Gastroesophageal sphincter (tissue), 4 donors: Measurements from ENCODE around the gene BCL2L1. TPM values are rescaled to one million over a fixed set of nuclear protein-coding genes. Genes with fewer than 3 reads are reported as not detected.
A peak's percentile ranks its signal among the peaks of the same experiment; 100 is the strongest.

Experiments used
- ATAC-seq: fragments of 150-250 bp; one replicate; pipeline ENCODE4 v1.9.1; 2016; ENCODE audit warnings: mild to moderate bottlenecking, moderate library complexity
- H3K27ac ChIP-seq, 4 donors: fragments of 200-600 bp; sonication (generic) in 3 of 4; 1 replicate in 3 of 4; 2 replicates in 1 of 4; pipeline ENCODE4 v1.5.1; 2016 to 2019
- H3K27me3 ChIP-seq: fragments of 200-600 bp; sonication (generic); one replicate; pipeline ENCODE4 v1.5.1; 2019
- H3K36me3 ChIP-seq, 2 donors: fragments of 200-600 bp; sonication (generic); one replicate each; pipeline ENCODE4 v1.5.1; 2019; ENCODE audit warnings: control low read depth in 1 of 2
- H3K4me1 ChIP-seq, 3 donors: fragments of 200-600 bp; sonication (generic); 1 replicate in 2 of 3; 2 replicates in 1 of 3; pipeline ENCODE4 v1.5.1; 2016 to 2019; ENCODE audit warnings: control low read depth in 2 of 3
- H3K4me3 ChIP-seq, 2 donors: fragments of 200-600 bp; sonication (generic); one replicate each; pipeline ENCODE4 v1.5.1; 2019; ENCODE audit warnings: mild to moderate bottlenecking in 1 of 2, moderate library complexity in 1 of 2
- H3K9me3 ChIP-seq, 3 donors: fragments of 200-600 bp; sonication (generic); one replicate each; pipeline ENCODE4 v1.5.1; 2017 to 2019; ENCODE audit warnings: control low read depth in 2 of 3
- EP300 ChIP-seq: sonication (generic); formaldehyde crosslinking; IDR thresholded peaks from one replicate; pipeline ENCODE4 v1.6.1; 2017; ENCODE audit warnings: antibody characterized with exemption, mild to moderate bottlenecking
- POLR2A ChIP-seq, 2 donors: fragments of 450-650 bp; IDR thresholded peaks; one replicate each; pipeline ENCODE4 v1.6.1; 2017; ENCODE audit warnings: antibody characterized with exemption in 2 of 2, mild to moderate bottlenecking in 2 of 2, moderate library complexity in 1 of 2
- POLR2AphosphoS5 ChIP-seq: sonication (generic); formaldehyde crosslinking; IDR thresholded peaks from one replicate; pipeline ENCODE4 v1.6.1; 2017; ENCODE audit warnings: antibody characterized with exemption
- WGBS, 2 donors: methylation state at CpG; one replicate each; pipeline ENCODE4 v1.1.5; 2018; ENCODE audit warnings: low coverage in 1 of 2; 5-methylcytosine and 5-hydroxymethylcytosine counted together
- total RNA-seq, 4 donors: library from RNA; depleted of rRNA; stranded (reverse); fragments of >200 nt; gene quantifications; one replicate each; pipeline ENCODE4 v1.1.0, GENCODE V29; 2016
- TF ChIP-seq, protein P1 (sequence below), 4 experiments: fragments of 200-600 bp in 2 of 4; fragments of 450-650 bp in 2 of 4; sonication (generic) in 1 of 4; IDR thresholded peaks; one replicate each; pipeline ENCODE4 v1.5.1; 2017 to 2019; ENCODE audit warnings: antibody characterized with exemption in 4 of 4, mild to moderate bottlenecking in 2 of 4, moderate library complexity in 2 of 4

Gene BCL2L1
- total RNA-seq, 4 donors from 2014 or later = 71.9 to 171 (median 135) TPM

DNA sequence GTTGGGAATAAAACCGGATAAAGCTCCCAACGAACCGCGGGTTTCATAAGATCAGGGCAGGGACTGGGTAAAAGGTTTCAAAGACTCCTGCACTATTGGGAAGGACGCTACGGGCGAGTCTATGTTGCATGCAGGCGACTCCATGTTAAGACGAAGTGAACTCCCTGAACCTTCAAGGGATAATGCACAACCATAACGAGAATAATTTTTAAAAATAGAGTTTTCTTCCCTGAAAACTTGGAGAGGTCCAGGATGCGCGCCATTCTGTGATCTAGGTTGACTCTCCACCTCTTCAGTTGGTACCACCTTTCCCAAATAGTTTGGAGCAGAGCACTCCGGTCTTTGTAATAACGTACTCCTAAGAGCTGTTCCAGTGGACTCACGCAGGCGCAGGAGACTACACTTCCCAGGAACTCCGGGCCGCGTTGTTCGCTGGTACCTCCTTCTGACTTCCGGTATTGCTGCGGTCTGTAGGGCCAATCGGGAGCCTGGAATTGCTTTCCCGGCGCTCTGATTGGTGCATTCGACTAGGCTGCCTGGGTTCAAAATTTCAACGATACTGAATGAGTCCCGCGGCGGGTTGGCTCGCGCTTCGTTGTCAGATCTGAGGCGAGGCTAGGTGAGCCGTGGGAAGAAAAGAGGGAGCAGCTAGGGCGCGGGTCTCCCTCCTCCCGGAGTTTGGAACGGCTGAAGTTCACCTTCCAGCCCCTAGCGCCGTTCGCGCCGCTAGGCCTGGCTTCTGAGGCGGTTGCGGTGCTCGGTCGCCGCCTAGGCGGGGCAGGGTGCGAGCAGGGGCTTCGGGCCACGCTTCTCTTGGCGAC lies 16.3 kb upstream of the BCL2L1 start, which contains the start of gene TPX2:
Gene TPX2 (plus strand): TSS at position 562 of the 821 bp plus-strand sequence. CDS start 18,187 bp downstream, outside the sequence.
- 1 to 2% methylated on average over 9 to 20 of the region's 54 CpGs for WGBS, 2 donors
- H3K4me1 ChIP-seq = peaks cover 0 to 12% (median 5%) of the 10 kb centered on the region in 3 donors

DNA sequence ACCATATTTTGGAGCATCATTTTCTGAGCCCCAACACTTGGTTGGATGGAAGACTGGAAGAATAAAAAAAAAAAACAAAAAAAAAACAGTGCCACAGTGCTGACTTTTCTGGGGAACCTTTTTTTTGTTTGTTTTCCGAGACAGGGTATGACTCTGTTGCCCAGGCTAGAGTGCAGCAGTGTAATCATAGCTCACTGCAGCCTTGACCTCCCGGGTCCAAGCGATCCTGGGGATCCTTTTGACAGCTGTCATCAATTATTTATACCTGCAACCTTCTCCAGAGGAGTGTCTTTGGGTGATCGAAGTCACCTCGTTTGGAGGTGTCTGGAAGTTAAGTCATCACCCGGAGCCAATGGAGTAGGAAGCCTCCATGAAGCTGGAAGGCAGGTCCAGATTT lies 8.7 kb upstream of the BCL2L1 start:
- Histone ChIP-seq H3K27me3 (no peaks in the 10 kb centered on the region), H3K27ac (no peak overlapping the region), H3K36me3 (no peaks in the 10 kb centered on the region), H3K4me1 (no peaks in the 10 kb centered on the region), H3K4me3 (no peak overlapping the region), H3K9me3 (no peaks in the 10 kb centered on the region)
- WGBS, 2 donors = 70 to 78% methylated on average over 6 of the region's 6 CpGs
- TF ChIP-seq POLR2A (IDR thresholded peaks at IDR 0.05) (no peak), EP300 (no peak), POLR2AphosphoS5 (no peak)
- TF ChIP-seq, protein P1, sequence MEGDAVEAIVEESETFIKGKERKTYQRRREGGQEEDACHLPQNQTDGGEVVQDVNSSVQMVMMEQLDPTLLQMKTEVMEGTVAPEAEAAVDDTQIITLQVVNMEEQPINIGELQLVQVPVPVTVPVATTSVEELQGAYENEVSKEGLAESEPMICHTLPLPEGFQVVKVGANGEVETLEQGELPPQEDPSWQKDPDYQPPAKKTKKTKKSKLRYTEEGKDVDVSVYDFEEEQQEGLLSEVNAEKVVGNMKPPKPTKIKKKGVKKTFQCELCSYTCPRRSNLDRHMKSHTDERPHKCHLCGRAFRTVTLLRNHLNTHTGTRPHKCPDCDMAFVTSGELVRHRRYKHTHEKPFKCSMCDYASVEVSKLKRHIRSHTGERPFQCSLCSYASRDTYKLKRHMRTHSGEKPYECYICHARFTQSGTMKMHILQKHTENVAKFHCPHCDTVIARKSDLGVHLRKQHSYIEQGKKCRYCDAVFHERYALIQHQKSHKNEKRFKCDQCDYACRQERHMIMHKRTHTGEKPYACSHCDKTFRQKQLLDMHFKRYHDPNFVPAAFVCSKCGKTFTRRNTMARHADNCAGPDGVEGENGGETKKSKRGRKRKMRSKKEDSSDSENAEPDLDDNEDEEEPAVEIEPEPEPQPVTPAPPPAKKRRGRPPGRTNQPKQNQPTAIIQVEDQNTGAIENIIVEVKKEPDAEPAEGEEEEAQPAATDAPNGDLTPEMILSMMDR (IDR thresholded peaks at IDR 0.05) = no peak
- ATAC-seq = no peak

More for the DNA sequence above, 16.3 kb upstream of the BCL2L1 start, which contains the start of gene TPX2:
- TF ChIP-seq POLR2A (IDR thresholded peaks at IDR 0.05) (peak in 1 of 2 donors; percentile 26), EP300 (no peak), POLR2AphosphoS5 (no peak)
- TF ChIP-seq, protein P1 (IDR thresholded peaks at IDR 0.05) = peak in 3 of 4 experiments; percentile 23 to 49 (median 42)
- peak within 1 kb of the TSS; percentile 57 to 84 (median 76) for H3K27ac ChIP-seq
- H3K36me3 ChIP-seq = no peaks in the 10 kb centered on the region
- H3K4me3 ChIP-seq = peak within 1 kb of the TSS; percentile 47 to 60
- H3K27me3 ChIP-seq = no peaks in the 10 kb centered on the region
- peak; percentile 100 for ATAC-seq
- H3K9me3 ChIP-seq = no peaks in the 10 kb centered on the region

DNA sequence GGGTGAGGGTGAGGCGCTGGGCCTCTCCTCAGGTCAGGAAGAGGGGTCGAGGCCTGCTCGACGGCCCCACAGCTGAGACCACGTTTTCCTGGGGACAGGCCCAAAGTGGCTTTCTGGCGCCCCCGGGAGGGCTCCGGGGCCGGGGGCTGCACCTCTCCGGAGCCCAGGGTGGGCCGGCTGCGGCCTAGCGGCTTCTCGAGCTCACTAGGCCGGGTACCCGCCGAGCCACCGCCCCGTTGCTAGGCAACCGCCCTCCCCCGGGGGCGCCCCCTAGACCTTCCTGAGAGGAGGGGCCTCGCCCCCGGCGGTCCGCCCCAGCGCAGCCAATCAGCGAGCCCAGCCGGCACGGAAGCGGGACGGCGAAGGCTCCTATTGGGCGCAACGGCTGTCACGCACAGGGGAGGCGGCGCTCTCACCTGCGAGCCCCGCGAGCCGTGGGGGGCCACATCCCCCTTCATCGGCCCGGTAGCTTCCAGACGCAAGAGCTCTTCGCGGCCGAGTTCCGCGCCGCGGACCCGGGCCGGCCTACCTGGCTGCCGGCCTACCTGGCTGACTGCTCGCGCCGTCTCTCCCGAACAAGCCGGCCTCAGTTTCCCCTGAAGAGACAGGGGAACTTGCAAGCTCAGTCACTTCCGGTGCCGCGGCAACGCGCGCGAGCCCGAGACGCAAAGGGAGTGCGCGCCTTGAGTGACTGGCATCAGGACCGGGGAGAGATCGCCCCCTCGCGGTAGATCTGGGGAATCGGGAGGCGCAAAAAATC lies 831 bp upstream of the BCL2L1 start:
- H3K27me3 ChIP-seq = no peaks in the 10 kb centered on the region
- peak overlapping the region; percentile 88 to 89 for H3K4me3 ChIP-seq
- 0 to 5% methylated on average over 1 to 4 of the region's 77 CpGs for WGBS, 2 donors
- no peaks in the 10 kb centered on the region for H3K9me3 ChIP-seq
- H3K4me1 ChIP-seq = peaks cover 0 to 35% (median 16%) of the 10 kb centered on the region in 3 donors
- TF ChIP-seq, protein P1 (IDR thresholded peaks at IDR 0.05) = peak; percentile 91 to 98 (median 96)
- peak; percentile 51 for TF ChIP-seq POLR2AphosphoS5
- TF ChIP-seq EP300 = no peak
- TF ChIP-seq POLR2A (IDR thresholded peaks at IDR 0.05) = peak; percentile 47 to 53
- peak overlapping the region; percentile 93 to 99 (median 96) for H3K27ac ChIP-seq
- peaks cover 0 to 16% of the 10 kb centered on the region in 2 donors for H3K36me3 ChIP-seq
- ATAC-seq = peak; percentile 96

- H3K4me3 ChIP-seq = peak overlapping the region; percentile 88 to 89
- ATAC-seq = no peak
- H3K27ac ChIP-seq = peak overlapping the region; percentile 93 to 99 (median 96)
- H3K27me3 ChIP-seq = no peaks in the 10 kb centered on the region
- H3K36me3 ChIP-seq = peaks cover 0 to 17% of the 10 kb centered on the region in 2 donors
- no peaks in the 10 kb centered on the region for H3K9me3 ChIP-seq
- H3K4me1 ChIP-seq = peaks cover 0 to 40% (median 18%) of the 10 kb centered on the region in 3 donors
- TF ChIP-seq EP300 = no peak
- 0% methylated on average over 5 of the region's 10 CpGs; no CpG with 5 or more reads in 1 of the 2 donors for WGBS, 2 donors
Observed at GRCh38 chr20:31723069-31723318, 326 bp upstream of the BCL2L1 start.

GRCh38 chr20:31721408-31722256 lies 1.0 kb downstream of the BCL2L1 start:
- Histone ChIP-seq H3K4me3 (peak overlapping the region; percentile 88 to 89), H3K27me3 (no peaks in the 10 kb centered on the region), H3K36me3 (peaks cover 0 to 21% of the 10 kb centered on the region in 2 donors), H3K27ac (peak overlapping the region; percentile 93 to 99 (median 96)), H3K9me3 (no peaks in the 10 kb centered on the region), H3K4me1 (peaks cover 2 to 53% (median 32%) of the 10 kb centered on the region in 3 donors)
- WGBS, 2 donors = 67 to 68% methylated on average over 8 of the region's 22 CpGs
- no peak for ATAC-seq
- TF ChIP-seq POLR2A (IDR thresholded peaks at IDR 0.05) (no peak), EP300 (no peak)
